Pancreas (tissue), 10 donors: ENCODE results near the gene AMOTL1. TPM values are rescaled to one million over a fixed set of nuclear protein-coding genes. Genes with fewer than 3 reads are reported as not detected.
A peak's percentile ranks its signal among the peaks of the same experiment; 100 is the strongest.

ENCODE experiments used
- ATAC-seq, 4 donors: fragments of 200-7000 bp; cut with Tn5 transposase; one replicate each; pipeline versions ENCODE4 v1.8.0 to v1.9.1; 2020; ENCODE audit warnings: mild to moderate bottlenecking in 4 of 4, moderate library complexity in 4 of 4
- DNase-seq, 6 donors: peaks; one replicate each; pipeline ENCODE4 v3.0.0-alpha.2; 2020
- FAIRE-seq: peaks from 2 replicates; lab custom pipeline; 2012; peaks lifted over from hg19 to GRCh38; lab: Jason Lieb, UNC
- H3K27ac ChIP-seq, 4 donors: fragments of 200-600 bp; sonication (generic); 1 replicate in 3 of 4; 2 replicates in 1 of 4; pipeline versions ENCODE4 v1.5.0 to v1.8.0; 2020
- H3K27me3 ChIP-seq, 4 donors: fragments of 200-600 bp; one replicate each; pipeline ENCODE4 v1.8.0; 2021
- H3K36me3 ChIP-seq, 3 donors: fragments of 200-600 bp; sonication (generic) in 1 of 3; one replicate each; pipeline versions ENCODE4 v1.5.0 to v1.8.0; 2020 to 2021
- H3K4me1 ChIP-seq, 3 donors: fragments of 200-600 bp; one replicate each; pipeline ENCODE4 v1.8.0; 2021
- H3K4me3 ChIP-seq, 4 donors: fragments of 200-600 bp; sonication (generic) in 2 of 4; one replicate each; pipeline versions ENCODE4 v1.5.0 to v1.8.0; 2020 to 2021
- H3K9me3 ChIP-seq, 4 donors: fragments of 200-600 bp; one replicate each; pipeline ENCODE4 v1.8.0; 2021
- CTCF ChIP-seq, 4 donors: fragments of 200-600 bp; sonication (generic) in 3 of 4; IDR thresholded peaks; one replicate each; pipeline versions ENCODE4 v1.5.0 to v1.8.0; 2021; ENCODE audit warnings: antibody characterized with exemption in 4 of 4
- WGBS, 2 donors: extraction: QIAGEN DNeasy Blood & Tissue Kit; methylation state at CpG; one replicate each; pipeline ENCODE4 v1.1.7; 2013; 5-methylcytosine and 5-hydroxymethylcytosine counted together
- intact Hi-C, 3 donors: fragments of 100-400 bp; cut with DNase I; formaldehyde crosslinking; loops; one replicate each; pipeline versions ENCODE4 v1.11.1 to v1.14.2; 2022
- polyA plus RNA-seq, 2 donors: library from polyadenylated mRNA; stranded (reverse); fragments of 200-250 nt; gene quantifications; one replicate each; pipeline ENCODE4 v1.2.3, GENCODE V29; 2013
- total RNA-seq, 6 donors: library from RNA; stranded (reverse); fragmentation: NEBNext Ultra II Directional in 4 of 6; extraction: Animal tissue kit (Norgen Biotek cat#: 25700) in 4 of 6; gene quantifications; one replicate each; pipeline versions ENCODE4 v1.2.1 to v1.2.4, GENCODE V29; 2021 to 2023
- donor health status: healthy with polysubstance abuse.
- donor health status: DM: no; HTN: no; CAD: no; lungs with moderate emphysema.
- donor health status: DM: no; HTN: no; CAD: no.
- donor health status: control.
- donor health status: control.
- donor health status: Bipolar disorder and iron deficiency.
- donor health status: DM: yes; HTN: yes; CAD: no.
- donor health status: DM: no; HTN: no; CAD: no.
- donor health status: DM: no; HTN: no; CAD: no.
- donor health status: DM: yes; HTN: yes; CAD: no.

The AMOTL1 gene
- total and polyA plus RNA-seq, 8 donors = 3.5 to 30.2 (median 18.4) TPM

GRCh38 chr11:94735907-94736306 lies 32.2 kb upstream of the AMOTL1 start:
- DNase-seq = no peak
- no peak for TF ChIP-seq CTCF (IDR thresholded peaks at IDR 0.05)
- Histone ChIP-seq H3K27ac (no peak overlapping the region), H3K4me1 (peaks cover 0 to 3% (median 0%) of the 10 kb centered on the region in 3 donors), H3K4me3 (no peak overlapping the region), H3K36me3 (no peaks in the 10 kb centered on the region), H3K9me3 (no peaks in the 10 kb centered on the region), H3K27me3 (no peaks in the 10 kb centered on the region)
- no peak for ATAC-seq
- FAIRE-seq = no peak
- 74 to 84% methylated on average over 4 of the region's 4 CpGs for WGBS, 2 donors
- intact Hi-C loops = no loop called here

- Histone ChIP-seq H3K4me3 (no peak overlapping the region), H3K4me1 (peaks cover 0 to 3% (median 0%) of the 10 kb centered on the region in 3 donors), H3K36me3 (no peaks in the 10 kb centered on the region), H3K27me3 (no peaks in the 10 kb centered on the region), H3K27ac (peak overlapping the region in 1 of 4 donors; percentile 42), H3K9me3 (no peaks in the 10 kb centered on the region)
- no peak for TF ChIP-seq CTCF (IDR thresholded peaks at IDR 0.05)
- 14 to 15% methylated on average over 2 of the region's 2 CpGs for WGBS, 2 donors
- peak in 1 of 6 donors; percentile 22 for DNase-seq
- no peak for FAIRE-seq
- peak in 3 of 4 donors; percentile 39 to 55 (median 48) for ATAC-seq
- intact Hi-C loops = no loop called here
Measured at GRCh38 chr11:94737171-94737611, 31.0 kb upstream of the AMOTL1 start.

GRCh38 chr11:94738746-94739145 lies 29.4 kb upstream of the AMOTL1 start:
- TF ChIP-seq CTCF (IDR thresholded peaks at IDR 0.05) = no peak
- Histone ChIP-seq H3K9me3 (no peaks in the 10 kb centered on the region), H3K4me3 (no peak overlapping the region), H3K4me1 (peaks cover 0 to 3% (median 0%) of the 10 kb centered on the region in 3 donors), H3K36me3 (no peaks in the 10 kb centered on the region), H3K27ac (no peak overlapping the region), H3K27me3 (no peaks in the 10 kb centered on the region)
- intact Hi-C loops = no loop called here
- DNase-seq = no peak
- whole genome bisulfite sequencing, 2 donors = 92 to 93% methylated on average over 1 of the region's 1 CpG
- FAIRE-seq = no peak
- ATAC-seq = no peak

GRCh38 chr11:94739331-94739730 lies 28.8 kb upstream of the AMOTL1 start:
- ATAC-seq = no peak
- no peak overlapping the region for H3K4me3 ChIP-seq
- no peak for FAIRE-seq
- H3K27ac ChIP-seq = no peak overlapping the region
- H3K27me3 ChIP-seq = no peaks in the 10 kb centered on the region
- H3K36me3 ChIP-seq = no peaks in the 10 kb centered on the region
- DNase-seq = no peak
- no peak for TF ChIP-seq CTCF (IDR thresholded peaks at IDR 0.05)
- intact Hi-C loops = no loop called here
- H3K9me3 ChIP-seq = no peaks in the 10 kb centered on the region
- peaks cover 0 to 3% (median 0%) of the 10 kb centered on the region in 3 donors for H3K4me1 ChIP-seq
- WGBS, 2 donors = 81 to 91% methylated on average over 2 of the region's 2 CpGs
